ENCODE results near the gene SLC4A3.
"Not testable (repeated sequence)": the region's sequence is repeated elsewhere in the genome, so short reads cannot be mapped to it uniquely, and the experiment has no call there.

Gene SLC4A3

DNA sequence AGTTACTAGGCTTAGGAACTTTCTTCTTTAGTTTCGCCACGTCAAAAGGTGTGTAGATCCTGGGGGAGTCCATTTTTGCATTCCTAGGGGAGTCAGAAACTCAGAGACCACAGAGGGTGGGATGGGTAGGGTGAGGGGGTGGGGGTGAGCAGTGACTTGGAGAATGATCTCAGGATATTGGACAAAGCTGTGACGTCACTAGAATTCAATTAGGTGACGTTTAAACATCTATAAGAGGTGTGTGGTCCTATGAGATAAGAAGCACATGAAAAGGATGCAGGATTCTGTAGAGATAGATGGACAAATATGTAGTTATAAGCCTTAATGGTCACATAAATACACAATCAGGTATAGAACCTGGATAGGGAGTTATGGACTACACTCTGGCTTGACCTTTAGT, 21.5 kb downstream of the SLC4A3 start:
- DNase-seq (ENCODE audit: low read depth): no peak

DNA sequence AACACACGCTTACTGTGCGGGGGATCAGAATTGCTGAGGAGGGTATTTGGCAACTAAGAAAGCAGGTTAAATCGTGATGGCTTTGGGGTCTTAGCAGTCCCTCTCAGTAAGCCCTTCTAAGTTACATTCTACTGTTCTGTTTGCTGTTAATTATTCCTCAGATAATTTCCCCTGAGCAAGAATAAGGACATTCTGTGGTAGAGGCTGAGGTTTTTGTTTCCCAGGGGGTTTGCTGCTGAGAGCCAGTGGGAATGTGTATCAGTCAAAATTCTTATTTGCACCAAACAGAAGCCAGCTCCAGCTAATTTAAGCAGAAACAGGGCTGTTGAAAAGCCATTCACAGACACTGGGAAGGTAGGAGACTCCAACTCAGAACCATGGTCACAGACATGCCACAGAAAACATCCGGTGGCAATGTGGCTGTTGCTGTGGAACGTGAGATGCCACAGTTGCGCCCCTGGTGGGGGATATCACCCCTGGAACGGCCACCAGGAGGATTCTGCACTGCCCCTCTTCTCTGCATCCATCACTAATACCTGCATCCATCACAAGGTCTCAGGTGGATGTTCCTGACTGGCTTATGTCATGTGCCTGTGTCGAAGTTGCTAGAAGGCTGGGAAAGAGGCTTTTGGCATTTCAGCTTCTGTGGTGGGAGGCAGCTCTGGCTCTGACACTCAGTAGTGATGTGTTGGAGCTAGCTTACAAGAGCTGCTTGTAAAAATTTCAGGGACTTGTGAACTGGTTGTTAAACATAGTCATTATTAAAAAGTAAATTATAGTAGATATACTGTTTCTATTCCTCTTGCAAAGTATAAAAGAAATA, 23.2 kb downstream of the SLC4A3 start:
- DNase-seq (ENCODE audit: low read depth): no peak

DNA sequence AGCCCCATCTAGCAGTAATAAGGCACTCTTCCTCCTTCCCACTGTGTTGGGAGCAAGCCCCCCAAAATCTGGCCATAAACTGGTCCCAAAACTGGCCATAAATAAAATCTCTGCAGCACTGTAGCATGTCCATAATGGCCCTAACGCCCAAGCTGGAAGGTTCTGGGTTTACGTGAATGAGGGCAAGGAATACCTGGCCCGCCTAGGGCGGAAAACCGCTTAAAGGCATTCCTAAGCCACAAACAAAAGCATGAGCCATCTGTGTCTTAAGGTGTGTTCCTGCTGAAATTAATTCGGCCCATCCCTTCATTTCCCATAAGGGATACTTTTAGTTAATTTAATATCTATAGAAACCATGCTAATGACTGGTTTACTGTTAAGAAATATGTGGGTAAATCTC, 24.2 kb downstream of the SLC4A3 start:
- not testable (repeated sequence) for DNase-seq (ENCODE audit: low read depth)

DNA sequence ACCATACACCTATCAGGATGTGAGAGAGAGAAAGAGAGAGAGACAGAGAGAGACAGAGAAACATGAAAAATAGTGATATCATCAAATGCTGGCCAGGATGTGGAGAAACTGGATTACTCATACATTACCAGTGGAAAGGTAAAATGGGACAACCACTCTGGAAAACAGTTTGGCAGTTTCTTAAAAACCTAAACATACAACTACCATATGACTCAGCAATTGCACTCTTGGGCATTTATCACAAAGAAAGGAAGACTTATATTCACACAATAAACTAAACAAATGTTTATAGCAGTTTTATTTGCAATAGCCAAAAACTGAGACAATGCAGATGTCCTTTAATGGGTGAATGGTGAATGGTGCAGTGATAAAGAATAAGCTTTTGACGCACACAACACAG, 29.1 kb downstream of the SLC4A3 start:
- no peak for DNase-seq (ENCODE audit: low read depth)

DNA sequence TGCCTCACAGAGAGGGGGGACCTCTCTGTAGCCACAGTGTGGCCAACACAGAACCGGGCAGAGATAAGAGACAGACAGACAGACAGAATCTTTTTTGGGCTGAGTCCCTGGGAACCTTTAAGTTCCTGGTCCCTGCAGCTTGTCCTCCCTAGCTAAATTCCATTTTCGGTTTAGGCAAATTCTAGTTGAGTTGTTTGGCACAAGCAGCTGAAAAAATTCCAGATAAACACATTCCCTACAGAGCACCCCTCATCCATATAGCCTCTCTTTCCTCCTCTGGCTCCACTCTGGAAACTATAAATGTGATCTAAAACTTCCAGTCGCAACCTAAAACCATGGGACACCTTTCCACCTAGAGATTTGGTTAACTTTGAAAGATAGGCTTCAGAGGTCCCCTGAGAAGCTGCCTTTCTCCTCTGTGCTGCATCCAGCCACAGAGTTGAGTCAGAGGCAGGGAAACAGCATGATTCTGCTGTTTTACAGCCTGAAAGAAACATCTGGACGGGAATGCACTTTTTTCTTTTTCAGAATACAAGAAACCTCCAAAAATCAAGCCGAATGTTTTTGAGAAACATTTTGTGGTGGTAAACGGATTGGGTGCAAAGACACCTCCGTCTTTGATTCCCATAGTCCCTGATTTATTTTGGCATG, 30.9 kb downstream of the SLC4A3 start:
- DNase-seq (ENCODE audit: low read depth): no peak

DNA sequence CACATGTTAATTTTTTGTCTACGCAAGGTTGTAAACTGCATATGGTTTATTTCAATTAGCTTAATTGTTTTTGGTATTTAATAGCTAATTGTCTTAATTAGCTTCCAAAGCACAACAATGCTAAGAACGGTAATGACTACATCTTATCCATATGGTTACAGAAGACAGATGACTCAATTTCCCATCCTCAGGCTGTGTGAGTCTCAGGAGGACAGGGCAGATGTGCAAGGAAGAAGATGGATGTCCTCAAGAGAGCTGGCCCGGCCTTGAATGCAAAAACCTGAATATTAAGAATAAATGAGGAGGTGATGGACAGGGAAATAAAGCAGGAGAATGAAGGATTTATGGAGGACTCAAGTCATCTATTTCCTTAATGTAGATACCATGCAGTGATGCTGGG, 31.4 kb downstream of the SLC4A3 start:
- DNase-seq (ENCODE audit: low read depth): no peak

DNA sequence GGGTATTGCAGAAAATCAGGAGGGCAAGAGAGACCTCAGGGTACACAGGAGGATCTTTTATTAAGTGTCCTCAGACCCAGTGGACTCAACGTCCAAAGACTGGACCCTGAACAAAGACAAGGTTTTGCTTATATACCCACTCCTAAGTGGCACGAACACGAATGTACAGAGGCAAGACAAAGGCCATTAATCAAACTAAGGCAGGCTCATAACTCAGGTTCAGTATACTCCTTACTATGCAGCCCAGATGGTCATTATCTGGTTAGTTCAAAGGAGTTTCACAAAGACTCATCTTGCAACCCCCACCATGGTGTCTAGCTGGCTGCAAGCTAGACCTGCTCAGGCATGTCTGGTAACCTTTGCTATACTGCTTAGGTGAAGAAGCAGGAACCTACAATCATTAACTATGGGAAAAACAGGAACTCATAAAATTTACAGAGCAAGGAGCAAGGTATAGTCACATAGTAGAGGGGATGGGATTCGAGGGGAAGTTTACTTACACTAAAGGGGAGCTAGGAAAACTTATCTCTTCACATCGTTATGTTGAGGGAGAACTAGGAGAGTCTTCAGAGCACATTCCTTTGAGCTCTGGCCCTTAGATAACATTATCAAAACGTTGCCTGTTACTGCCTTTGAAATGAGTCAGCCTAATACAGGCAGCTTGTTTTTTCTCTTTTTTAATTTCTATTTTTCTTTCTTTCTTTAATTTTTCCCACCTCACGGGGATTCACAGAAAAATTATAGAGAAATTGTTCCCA, 33.9 kb downstream of the SLC4A3 start:
- DNase-seq (ENCODE audit: low read depth): no peak

DNA sequence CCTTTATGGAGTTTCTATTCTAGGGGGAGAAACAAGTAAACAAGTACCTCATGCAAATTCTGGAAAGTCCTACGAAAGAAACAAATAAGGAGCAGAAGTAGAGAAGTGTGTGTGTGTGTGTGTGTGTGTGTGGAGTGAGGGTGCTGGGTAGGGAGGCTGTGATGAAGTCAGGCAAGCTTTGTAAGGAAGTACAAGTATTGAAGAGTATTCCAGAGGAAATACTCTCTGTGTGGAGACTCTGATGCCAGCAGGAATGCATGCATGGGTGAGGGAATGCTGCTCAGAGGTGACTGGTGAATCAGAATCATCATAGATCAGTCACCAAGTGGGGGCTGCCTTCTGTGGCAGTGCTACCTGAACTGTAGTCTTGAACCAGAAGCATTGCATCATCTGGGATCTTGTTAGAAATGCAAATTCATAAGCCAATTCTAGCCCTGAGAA, 34.5 kb downstream of the SLC4A3 start:
- no peak for DNase-seq (ENCODE audit: low read depth)

DNA sequence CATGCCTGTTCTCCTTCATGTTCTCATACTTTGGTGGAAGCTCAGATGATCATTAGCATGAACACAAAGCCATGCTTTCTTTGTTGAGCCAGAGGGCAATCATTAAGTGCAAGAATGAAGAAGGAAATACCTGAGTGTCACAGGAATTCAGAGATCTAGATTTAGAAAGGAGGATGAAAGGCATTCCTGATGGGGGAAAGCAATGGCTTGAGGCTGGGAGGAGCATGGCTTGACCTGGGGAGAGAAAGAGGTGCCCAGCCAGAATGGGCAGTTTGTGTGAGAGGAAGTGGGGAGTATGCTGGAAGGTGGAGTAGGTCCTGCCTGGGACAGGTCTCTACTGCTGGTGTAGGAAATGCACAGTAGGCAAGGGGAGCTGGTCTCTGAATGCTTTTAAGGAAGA, 35.1 kb downstream of the SLC4A3 start:
- no peak for DNase-seq (ENCODE audit: low read depth)

DNA sequence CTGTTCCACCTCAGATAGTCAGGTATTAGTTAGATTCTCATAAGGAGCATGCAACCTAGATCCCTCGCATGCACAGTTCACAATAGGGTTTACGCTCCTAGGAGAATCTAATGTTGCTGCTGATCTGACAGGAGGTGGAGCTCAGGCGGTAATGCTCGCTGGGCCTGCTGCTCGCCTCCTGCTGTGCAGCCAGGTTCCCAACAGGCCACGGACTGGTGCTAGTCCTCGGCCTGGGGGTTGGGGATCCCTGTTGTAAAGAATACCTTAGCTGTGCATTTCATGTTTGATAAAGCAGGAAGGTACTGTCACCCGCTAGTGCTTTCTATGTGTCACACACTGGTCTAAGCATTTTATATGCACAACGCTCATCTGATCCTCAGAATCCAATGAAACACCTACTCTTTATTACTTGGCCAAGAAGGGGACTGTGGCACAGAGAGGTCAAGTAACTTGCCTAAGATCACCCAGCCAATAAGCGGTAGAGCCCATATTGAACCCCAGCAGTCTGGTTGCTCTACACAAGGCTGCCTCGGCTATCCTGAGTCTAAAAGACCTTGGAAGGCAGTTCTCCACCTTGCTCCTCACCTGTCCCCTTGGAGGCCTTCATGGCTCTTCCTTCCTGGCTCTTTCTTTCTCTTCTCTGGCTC, 35.8 kb downstream of the SLC4A3 start:
- DNase-seq (ENCODE audit: low read depth): no peak

DNA sequence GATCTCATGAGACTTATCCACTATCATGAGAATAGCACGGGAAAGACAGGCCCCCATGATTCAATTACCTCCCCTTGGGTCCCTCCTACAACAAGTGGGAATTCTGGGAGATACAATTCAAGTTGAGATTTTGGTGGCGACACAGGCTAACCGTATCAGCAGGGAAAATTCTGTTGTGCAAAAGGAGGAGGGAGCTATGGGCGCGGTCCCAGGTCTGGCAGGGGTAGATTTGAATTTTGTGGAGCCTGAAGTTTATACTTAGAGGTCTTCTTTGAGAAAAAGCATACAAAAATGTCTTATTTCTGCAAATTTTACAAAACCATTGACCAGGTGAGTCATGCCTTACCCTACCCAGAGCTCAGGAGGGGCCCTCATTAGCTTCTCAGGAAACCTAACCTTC, 36.6 kb downstream of the SLC4A3 start:
- no peak for DNase-seq (ENCODE audit: low read depth)

DNA sequence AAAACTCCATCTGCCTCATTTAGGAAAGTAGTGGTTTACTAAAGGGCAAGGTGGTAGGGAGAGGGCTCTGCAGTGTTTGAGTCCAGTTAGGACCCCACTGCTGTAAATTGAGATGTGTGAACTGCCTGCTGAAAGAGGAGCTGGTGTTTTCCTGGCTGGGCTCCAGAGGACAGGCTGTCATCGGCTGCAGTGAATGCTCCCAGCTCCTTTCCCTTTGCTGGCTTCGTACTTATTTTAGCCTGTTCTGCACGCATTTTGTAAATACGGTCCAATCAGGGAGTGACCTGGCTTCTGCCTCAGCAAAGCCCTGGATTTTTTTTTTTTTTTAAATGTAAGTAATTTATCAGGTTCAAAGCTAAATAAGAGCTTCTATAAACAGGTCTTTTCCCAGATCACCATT, 37.5 kb downstream of the SLC4A3 start:
- no peak for DNase-seq (ENCODE audit: low read depth)

DNA sequence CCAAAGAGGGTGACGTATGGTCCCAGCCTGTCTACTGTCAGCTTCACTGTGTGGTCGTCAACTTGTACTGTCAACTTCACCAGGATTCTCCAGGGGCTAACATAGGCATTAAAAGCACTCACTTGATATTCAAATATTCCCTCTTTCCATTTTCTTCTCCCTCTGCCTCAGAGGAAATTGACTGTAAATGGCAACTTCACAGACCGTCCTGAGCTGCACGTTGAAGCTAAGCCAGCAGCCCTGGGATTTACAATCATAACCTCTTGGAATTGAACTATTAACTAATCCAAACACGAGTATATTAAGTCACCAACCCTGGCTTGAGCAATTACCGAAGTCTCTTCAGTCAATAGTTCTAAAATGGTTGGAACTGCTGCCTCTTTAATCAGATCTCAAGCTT, 38.5 kb downstream of the SLC4A3 start:
- DNase-seq (ENCODE audit: low read depth): no peak

DNA sequence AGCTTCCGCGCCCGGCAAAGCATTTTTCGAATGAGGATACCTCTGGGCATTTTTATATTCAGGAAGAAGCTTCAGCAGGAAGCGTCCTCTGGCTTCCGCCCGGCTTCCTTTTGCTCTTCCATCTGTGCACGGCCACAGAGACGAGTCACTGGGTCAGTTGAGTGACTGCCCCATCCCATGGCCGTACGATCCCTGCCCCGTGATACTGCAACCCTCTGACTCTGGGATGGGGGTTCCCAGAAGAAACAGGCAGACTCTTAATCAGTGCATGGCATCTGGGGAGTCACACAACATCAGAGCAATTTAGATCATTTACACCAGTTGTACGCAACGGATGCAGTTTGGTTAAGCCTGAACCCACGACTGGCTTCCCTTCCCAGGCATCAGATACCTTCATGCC, 40.9 kb downstream of the SLC4A3 start:
- DNase-seq (ENCODE audit: low read depth): no peak

DNA sequence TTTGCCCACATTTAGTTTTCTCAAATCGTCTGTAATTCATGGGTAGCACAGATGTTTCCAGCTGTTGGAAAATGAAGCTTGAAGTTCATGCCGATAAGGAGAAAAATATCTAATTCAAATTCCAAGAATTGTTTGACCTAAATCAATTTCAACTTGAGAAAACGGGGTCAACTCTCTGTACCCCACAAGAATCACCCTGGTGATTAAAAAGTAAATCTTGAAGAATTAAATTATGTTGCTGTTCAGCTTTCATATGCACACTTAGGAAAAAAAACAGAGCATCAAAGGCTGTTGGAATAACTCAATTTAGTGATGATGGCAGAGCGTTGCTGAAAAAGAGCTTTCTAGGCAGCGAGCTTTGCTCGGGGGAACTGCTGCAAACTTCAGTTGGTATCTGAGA, 43.0 kb downstream of the SLC4A3 start:
- DNase-seq (ENCODE audit: low read depth): no peak

DNA sequence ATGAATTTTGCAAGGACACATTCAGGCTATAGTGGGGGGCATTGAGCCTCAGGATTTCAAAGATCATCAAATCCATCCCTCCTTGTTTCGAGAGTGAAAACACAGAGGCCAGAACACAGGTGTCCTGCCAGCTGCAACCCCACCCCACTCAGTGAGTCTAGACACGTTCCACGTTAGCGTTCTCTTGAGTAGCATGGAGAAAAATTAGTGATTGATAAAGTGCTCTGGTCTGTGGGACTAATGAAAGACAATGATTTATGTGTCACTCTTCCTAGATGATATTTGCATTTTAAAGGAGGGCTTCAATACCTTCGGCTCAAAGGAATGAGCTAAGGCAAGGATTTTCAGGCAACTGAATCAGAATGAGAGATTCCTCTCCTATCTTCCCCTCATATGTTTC, 43.8 kb downstream of the SLC4A3 start:
- no peak for DNase-seq (ENCODE audit: low read depth)

DNA sequence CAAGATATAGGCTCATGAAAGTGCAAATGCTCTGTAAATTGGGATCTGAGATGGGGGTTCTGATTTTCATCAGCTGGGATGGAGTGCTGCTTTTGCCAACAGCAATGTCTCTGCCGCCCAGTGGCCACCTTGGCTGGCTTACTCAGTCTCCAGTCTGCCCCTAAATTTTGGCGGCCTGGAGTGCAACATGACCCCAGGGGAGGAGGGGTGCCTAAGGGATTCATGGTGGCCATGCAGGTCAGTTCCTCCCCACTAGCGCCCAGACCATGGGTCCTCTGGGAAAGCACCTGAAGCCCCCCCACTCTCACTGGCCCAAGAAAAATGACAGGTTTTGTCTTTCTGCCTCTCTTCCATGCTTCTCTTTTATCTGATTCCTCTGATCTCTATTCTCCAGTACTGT, 45.0 kb downstream of the SLC4A3 start:
- DNase-seq (ENCODE audit: low read depth): no peak

DNA sequence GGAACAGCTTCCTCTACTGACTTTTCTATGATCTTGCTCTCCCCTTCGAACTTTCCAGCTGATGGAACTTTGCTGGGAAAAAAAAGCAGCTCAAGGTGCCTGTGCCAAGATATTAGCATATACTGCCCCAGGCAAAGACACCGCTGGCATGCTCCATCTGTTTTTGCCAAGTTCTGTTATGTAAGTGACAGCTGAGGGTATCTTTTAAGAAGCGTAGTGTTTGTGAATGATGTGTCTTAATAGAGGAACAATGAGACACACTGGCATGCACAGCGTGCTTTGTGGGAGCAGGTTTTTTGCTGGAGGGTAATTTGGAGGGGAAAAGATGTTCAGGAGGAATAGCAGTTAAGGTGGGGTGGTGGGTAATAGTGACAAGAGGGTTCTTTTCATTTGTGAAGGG, 47.8 kb downstream of the SLC4A3 start:
- no peak for DNase-seq (ENCODE audit: low read depth)

DNA sequence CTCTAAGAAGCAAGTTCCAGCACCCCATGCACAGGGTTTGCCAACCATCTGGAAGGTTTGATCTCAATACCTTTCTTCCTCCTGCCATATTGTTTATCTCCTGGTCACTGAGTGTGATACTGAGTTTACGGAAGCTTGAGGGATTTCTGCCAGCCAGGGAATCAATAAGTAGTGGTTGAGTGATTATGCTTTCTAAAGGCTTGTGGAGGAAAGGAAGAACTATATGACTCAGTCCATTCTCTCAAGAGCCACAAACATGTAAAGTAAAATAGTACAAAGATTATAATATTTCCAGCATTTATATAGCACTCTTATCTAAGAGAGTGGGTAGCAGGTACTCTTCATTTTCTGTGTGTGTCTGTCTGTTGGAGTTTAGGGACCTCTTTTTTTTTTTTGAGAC, 49.2 kb downstream of the SLC4A3 start:
- DNase-seq (ENCODE audit: low read depth): no peak

DNA sequence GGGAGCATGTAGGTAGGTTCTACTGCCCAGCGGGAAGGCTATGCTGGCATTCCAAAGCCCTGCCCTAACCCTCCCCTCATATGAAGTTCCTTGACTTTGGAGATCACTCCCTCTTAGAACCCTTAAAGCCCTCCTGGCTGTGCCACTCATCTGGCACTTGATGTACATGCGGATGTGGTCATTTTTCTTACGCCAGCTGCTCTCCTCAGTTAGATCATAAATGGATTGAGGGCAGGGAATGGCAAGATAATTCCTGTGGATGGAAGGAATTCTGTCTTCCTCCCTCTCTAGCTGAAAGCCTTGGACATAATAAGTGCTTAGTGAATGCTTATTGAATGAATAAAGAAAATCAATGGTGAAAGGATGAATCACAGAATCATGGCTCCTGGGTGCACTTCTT, 51.6 kb downstream of the SLC4A3 start:
- DNase-seq (ENCODE audit: low read depth): no peak

DNA sequence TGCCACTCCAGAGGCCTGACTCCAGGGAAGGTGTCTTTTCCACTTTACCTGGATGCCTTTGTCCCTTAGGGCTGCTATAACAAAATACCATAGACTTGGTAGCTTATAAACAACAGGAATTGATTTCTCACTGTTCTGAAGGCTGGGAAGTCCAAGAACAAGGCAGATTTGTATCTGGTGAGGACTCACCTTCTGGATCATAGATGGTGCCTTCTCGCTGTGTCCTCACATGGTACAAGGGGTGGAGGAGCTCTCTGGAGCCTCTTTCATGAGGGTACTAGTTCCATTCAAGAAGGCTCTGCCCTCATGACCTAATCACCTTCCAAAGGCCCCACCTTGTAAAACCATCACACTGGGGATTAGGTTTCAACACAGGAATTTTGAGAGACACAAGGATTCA, 52.1 kb downstream of the SLC4A3 start:
- no peak for DNase-seq (ENCODE audit: low read depth)

DNA sequence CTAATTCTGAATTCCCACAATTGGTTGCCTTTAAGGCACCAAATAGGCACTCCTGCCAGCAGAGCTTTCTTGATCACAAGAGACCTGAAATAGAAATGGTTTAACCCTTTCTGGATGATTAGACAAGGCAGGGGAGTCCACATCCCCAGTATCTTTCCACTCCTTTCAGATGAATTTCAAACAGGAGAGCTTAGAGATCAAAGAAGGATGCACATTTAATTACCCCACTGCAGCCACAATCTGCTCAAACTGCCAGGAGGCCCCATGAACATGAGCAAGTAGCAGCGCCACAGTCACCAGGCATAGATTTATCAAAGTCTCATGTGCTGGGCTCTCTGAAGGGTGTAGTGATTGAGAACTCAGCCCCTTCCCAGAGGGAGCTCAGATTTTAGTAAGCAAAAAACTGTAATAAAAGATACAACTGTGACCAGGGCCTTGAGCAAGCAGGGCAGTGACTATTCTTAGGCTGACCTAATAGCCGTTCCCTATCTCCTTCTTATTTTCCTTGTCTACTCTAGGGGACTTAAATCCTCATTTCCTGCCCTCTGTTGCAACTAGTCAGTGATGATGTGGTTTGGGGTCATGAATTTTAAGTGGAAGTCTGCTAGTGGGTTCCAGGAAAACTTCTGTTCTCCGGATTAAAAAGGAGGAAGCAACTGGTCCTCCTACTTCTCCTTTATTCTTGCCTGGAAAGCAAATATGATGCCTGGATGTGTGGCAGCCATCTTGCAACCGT, 53.7 kb downstream of the SLC4A3 start:
- no peak for DNase-seq (ENCODE audit: low read depth)

All from fibroblast of the conjunctiva (primary cell).